Activated CD8-positive, alpha-beta T cell treated with anti-CD3 and anti-CD28 coated beads for 36 hours (primary cell): ENCODE results near the gene AGPAT1. TPM values are rescaled to one million over a fixed set of nuclear protein-coding genes. Genes with fewer than 3 reads are reported as not detected.

Source experiments
- ATAC-seq: fragments of 200-7000 bp; cut with Tn5 transposase; one replicate; pipeline ENCODE4 v1.10.0; 2021; ENCODE audit warnings: mild to moderate bottlenecking, moderate library complexity
- CTCF ChIA-PET: fragments of 350-600 bp; sonication (Branson Sonifier 250); formaldehyde crosslinking; loops from one replicate; lab custom pipeline; 2021; ENCODE audit warnings: antibody characterized with exemption; lab: Charles Lee
- POLR2A ChIA-PET: fragments of 350-600 bp; sonication (Branson Sonifier 250); formaldehyde crosslinking; loops from one replicate; lab custom pipeline; 2021; ENCODE audit warnings: antibody characterized with exemption; lab: Charles Lee
- DNase-seq: peaks from one replicate; pipeline ENCODE4 v3.0.0-alpha.2; 2020
- H3K27ac Mint-ChIP-seq: one replicate; pipeline ENCODE4 v1.8.0; 2021; ENCODE audit warnings: mild to moderate bottlenecking, mixed read lengths
- H3K27me3 Mint-ChIP-seq: one replicate; pipeline ENCODE4 v1.8.0; 2021; ENCODE audit warnings: mixed read lengths
- H3K36me3 Mint-ChIP-seq: one replicate; pipeline ENCODE4 v1.8.0; 2021; ENCODE audit warnings: low read depth, mixed read lengths
- H3K4me1 Mint-ChIP-seq: one replicate; pipeline ENCODE4 v1.8.0; 2021; ENCODE audit warnings: low read depth, mixed read lengths
- H3K4me3 Mint-ChIP-seq: one replicate; pipeline ENCODE4 v1.8.0; 2021; ENCODE audit warnings: mild to moderate bottlenecking, moderate library complexity, mixed read lengths
- H3K9me3 Mint-ChIP-seq: one replicate; pipeline ENCODE4 v1.8.0; 2021; ENCODE audit warnings: mixed read lengths
- CTCF ChIP-seq: fragments of 200-600 bp; IDR thresholded peaks from one replicate; pipeline ENCODE4 v1.8.0; 2022; ENCODE audit warnings: antibody characterized with exemption, mild to moderate bottlenecking
- intact Hi-C: fragments of 100-400 bp; cut with micrococcal nuclease; formaldehyde crosslinking; loops from one replicate; pipeline ENCODE4 v1.10.0; 2022
- total RNA-seq, 2 experiments: library from RNA; stranded (reverse); gene quantifications; one replicate each; pipeline ENCODE4 v1.2.3, GENCODE V29; 2021

AGPAT1 gene
- total RNA-seq, 2 experiments from 2014 or later, result 24.6 to 28.7 TPM

- ChIA-PET POLR2A (interaction anchor here (0.5 kb wide), 1 partner anchor 15 kb away, joined by 3 read pairs; no protein-coding TSS in a partner anchor), CTCF (no interaction called here)
- DNase-seq (no peak), ATAC-seq (no peak)
- intact Hi-C loops, result no loop called here
- no peak overlapping the region for H3K4me3 Mint-ChIP-seq
- H3K36me3 Mint-ChIP-seq, result no peaks in the 10 kb centered on the region
- H3K4me1 Mint-ChIP-seq, result peaks cover 5% of the 10 kb centered on the region
- no peaks in the 10 kb centered on the region for H3K9me3 Mint-ChIP-seq
- H3K27me3 Mint-ChIP-seq, result no peaks in the 10 kb centered on the region
- no peak for TF ChIP-seq CTCF
- no peak overlapping the region for H3K27ac Mint-ChIP-seq
These were observed 25.0 kb upstream of the AGPAT1 start for GRCh38 chr6:32200711-32201475.

- no peak for TF ChIP-seq CTCF
- ChIA-PET CTCF (no interaction called here), POLR2A (no interaction called here)
- ATAC-seq, result no peak
- Mint-ChIP-seq H3K4me3 (no peak overlapping the region), H3K27ac (no peak overlapping the region), H3K36me3 (no peaks in the 10 kb centered on the region), H3K4me1 (peaks cover 16% of the 10 kb centered on the region), H3K9me3 (no peaks in the 10 kb centered on the region), H3K27me3 (no peaks in the 10 kb centered on the region)
- no peak for DNase-seq
- intact Hi-C loops, result no loop called here
These were observed 23.0 kb upstream of the AGPAT1 start for GRCh38 chr6:32198866-32199265.

- Mint-ChIP-seq H3K36me3 (no peaks in the 10 kb centered on the region), H3K4me1 (peaks cover 21% of the 10 kb centered on the region), H3K27me3 (no peaks in the 10 kb centered on the region), H3K9me3 (no peaks in the 10 kb centered on the region), H3K4me3 (no peak overlapping the region), H3K27ac (no peak overlapping the region)
- intact Hi-C loops, result no loop called here
- ChIA-PET CTCF (interaction anchor here (1.2 kb wide), 1 partner anchor 55 kb away, joined by 3 read pairs; no protein-coding TSS in a partner anchor), POLR2A (interaction anchor here (1.6 kb wide), 1 partner anchor 55 kb away, joined by 3 read pairs; no protein-coding TSS in a partner anchor)
- TF ChIP-seq CTCF, result no peak
- DNase-seq, result no peak
- ATAC-seq, result no peak
These were observed 22.4 kb upstream of the AGPAT1 start for GRCh38 chr6:32198345-32198696.

GRCh38 chr6:32196682-32197616 lies 21.1 kb upstream of the AGPAT1 start:
- ChIA-PET POLR2A (interaction anchor here (0.6 to 1.6 kb wide), 3 partner anchors 27 to 498 kb away, joined by 3 to 4 read pairs (median 3); partner anchors contain the start of gene NOTCH4), CTCF (interaction anchor here (1.2 kb wide), 1 partner anchor 57 kb away, joined by 3 read pairs; no protein-coding TSS in a partner anchor)
- Mint-ChIP-seq H3K27me3 (no peaks in the 10 kb centered on the region), H3K27ac (peak overlapping the region; percentile 100), H3K9me3 (no peaks in the 10 kb centered on the region), H3K4me1 (peaks cover 22% of the 10 kb centered on the region), H3K4me3 (peak overlapping the region; percentile 94), H3K36me3 (no peaks in the 10 kb centered on the region)
- TF ChIP-seq CTCF, result no peak
- DNase-seq (no peak), ATAC-seq (no peak)
- intact Hi-C loops, result no loop called here
